ENCODE data around the gene KIF1A.

The KIF1A gene

GRCh38 chr2:240798327-240798905 lies 21.6 kb downstream of the KIF1A start:
- TF ChIP-seq JUND (IDR thresholded peaks at IDR 0.05; ENCODE audit: low read depth), result no peak
- DNase-seq (ENCODE audit: low read depth in 1 of 2, low spot score in 1 of 2), result no peak
- in situ Hi-C loops (cut with HindIII; ENCODE audit: low pct_unique_long_range_greater_than_20kb, low sequenced_read_pairs), result no loop called here

GRCh38 chr2:240797914-240798313 lies 22.1 kb downstream of the KIF1A start:
- DNase-seq (ENCODE audit: low read depth in 1 of 2, low spot score in 1 of 2), result no peak
- in situ Hi-C loops (cut with HindIII; ENCODE audit: low pct_unique_long_range_greater_than_20kb, low sequenced_read_pairs), result no loop called here
- no peak for TF ChIP-seq JUND (IDR thresholded peaks at IDR 0.05; ENCODE audit: low read depth)

- DNase-seq (ENCODE audit: low read depth in 1 of 2, low spot score in 1 of 2), result no peak
- no peak for TF ChIP-seq JUND (IDR thresholded peaks at IDR 0.05; ENCODE audit: low read depth)
- in situ Hi-C loops (cut with HindIII; ENCODE audit: low pct_unique_long_range_greater_than_20kb, low sequenced_read_pairs), result no loop called here
Measured at GRCh38 chr2:240797500-240797895, 22.5 kb downstream of the KIF1A start.

- in situ Hi-C loops (cut with HindIII; ENCODE audit: low pct_unique_long_range_greater_than_20kb, low sequenced_read_pairs), result no loop called here
- TF ChIP-seq JUND (IDR thresholded peaks at IDR 0.05; ENCODE audit: low read depth), result no peak
- no peak for DNase-seq (ENCODE audit: low read depth in 1 of 2, low spot score in 1 of 2)
Measured at GRCh38 chr2:240796543-240797499, 23.2 kb downstream of the KIF1A start.

- in situ Hi-C loops (cut with HindIII; ENCODE audit: low pct_unique_long_range_greater_than_20kb, low sequenced_read_pairs), result no loop called here
- DNase-seq (ENCODE audit: low read depth in 1 of 2, low spot score in 1 of 2), result no peak
- no peak for TF ChIP-seq JUND (IDR thresholded peaks at IDR 0.05; ENCODE audit: low read depth)
Measured at GRCh38 chr2:240795916-240796510, 24.0 kb downstream of the KIF1A start.

- in situ Hi-C loops (cut with HindIII; ENCODE audit: low pct_unique_long_range_greater_than_20kb, low sequenced_read_pairs), result no loop called here
Measured at GRCh38 chr2:240795454-240795853, 24.6 kb downstream of the KIF1A start.

GRCh38 chr2:240794178-240794721 lies 25.8 kb downstream of the KIF1A start:
- TF ChIP-seq JUND (IDR thresholded peaks at IDR 0.05; ENCODE audit: low read depth), result no peak
- no peak for DNase-seq (ENCODE audit: low read depth in 1 of 2, low spot score in 1 of 2)
- in situ Hi-C loops (cut with HindIII; ENCODE audit: low pct_unique_long_range_greater_than_20kb, low sequenced_read_pairs), result no loop called here

More at GRCh38 chr2:240795454-240795853, 24.6 kb downstream of the KIF1A start:
- TF ChIP-seq JUND (IDR thresholded peaks at IDR 0.05; ENCODE audit: low read depth), result no peak
- no peak for DNase-seq (ENCODE audit: low read depth in 1 of 2, low spot score in 1 of 2)

GRCh38 chr2:240793313-240794177 lies 26.5 kb downstream of the KIF1A start:
- DNase-seq (ENCODE audit: low read depth in 1 of 2, low spot score in 1 of 2), result peak in 1 of 2 experiments; percentile 15
- in situ Hi-C loops (cut with HindIII; ENCODE audit: low pct_unique_long_range_greater_than_20kb, low sequenced_read_pairs), result no loop called here
- no peak for TF ChIP-seq JUND (IDR thresholded peaks at IDR 0.05; ENCODE audit: low read depth)

- DNase-seq (ENCODE audit: low read depth in 1 of 2, low spot score in 1 of 2), result no peak
- TF ChIP-seq JUND (IDR thresholded peaks at IDR 0.05; ENCODE audit: low read depth), result no peak
- in situ Hi-C loops (cut with HindIII; ENCODE audit: low pct_unique_long_range_greater_than_20kb, low sequenced_read_pairs), result no loop called here
Measured at GRCh38 chr2:240792629-240793312, 27.2 kb downstream of the KIF1A start.

- TF ChIP-seq JUND (IDR thresholded peaks at IDR 0.05; ENCODE audit: low read depth), result no peak
- DNase-seq (ENCODE audit: low read depth in 1 of 2, low spot score in 1 of 2), result no peak
- in situ Hi-C loops (cut with HindIII; ENCODE audit: low pct_unique_long_range_greater_than_20kb, low sequenced_read_pairs), result no loop called here
Measured at GRCh38 chr2:240791821-240792628, 28.0 kb downstream of the KIF1A start.

Measured in T47D (cell line).